T-helper 1 cell treated with Interleukin-12 subunit alpha and Interleukin-12 subunit beta and Interleukin-4 antibody, amounts not matched to agents 30 μg/mL and 1 μg/mL, for 36 hours (primary cell): Measurements from ENCODE around the gene AGXT.
"Not testable (repeated sequence)": the region's sequence is repeated elsewhere in the genome, so short reads cannot be mapped to it uniquely, and the experiment has no call there.

ENCODE experiments used
- H3K27ac Mint-ChIP-seq: one replicate; pipeline ENCODE4 v1.8.0; 2021; ENCODE audit warnings: mild to moderate bottlenecking, mixed read lengths
- H3K27me3 Mint-ChIP-seq: one replicate; pipeline ENCODE4 v1.8.0; 2021; ENCODE audit warnings: low read depth, mixed read lengths
- H3K36me3 Mint-ChIP-seq: one replicate; pipeline ENCODE4 v1.8.0; 2021; ENCODE audit warnings: low read depth, mixed read lengths
- H3K4me1 Mint-ChIP-seq: one replicate; pipeline ENCODE4 v1.8.0; 2021; ENCODE audit warnings: low read depth, mixed read lengths
- H3K4me3 Mint-ChIP-seq: one replicate; pipeline ENCODE4 v1.8.0; 2021; ENCODE audit warnings: mild to moderate bottlenecking, moderate library complexity, mixed read lengths
- H3K9me3 Mint-ChIP-seq: one replicate; pipeline ENCODE4 v1.8.0; 2021; ENCODE audit warnings: mixed read lengths

The AGXT gene

GRCh38 chr2:240834377-240834975 lies 34.1 kb upstream of the AGXT start:
- no peak overlapping the region for H3K4me3 Mint-ChIP-seq
- peaks cover 2% of the 10 kb centered on the region for H3K4me1 Mint-ChIP-seq
- H3K36me3 Mint-ChIP-seq: no peaks in the 10 kb centered on the region
- H3K27me3 Mint-ChIP-seq: peaks cover 32% of the 10 kb centered on the region
- H3K27ac Mint-ChIP-seq: no peak overlapping the region
- H3K9me3 Mint-ChIP-seq: no peaks in the 10 kb centered on the region

DNA sequence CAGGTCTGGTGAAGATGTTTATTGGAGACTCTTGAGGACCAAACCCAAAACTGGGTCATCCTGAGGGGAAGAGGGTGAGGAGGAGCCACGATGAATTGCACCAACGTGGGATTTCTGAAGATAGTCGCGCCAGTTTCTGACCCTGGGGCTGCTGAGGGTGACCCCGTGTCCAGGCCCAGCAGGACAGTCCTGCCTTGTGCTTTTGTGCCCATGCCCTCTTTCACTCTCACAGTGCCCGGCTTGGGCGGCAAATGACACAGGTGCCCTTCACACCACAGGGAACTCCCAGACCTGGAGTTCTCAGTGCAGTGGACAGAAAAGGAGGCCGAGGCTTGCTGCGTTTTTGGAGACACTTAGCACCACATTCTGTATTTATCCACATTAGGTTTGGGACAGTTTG lies 33.1 kb upstream of the AGXT start:
- peaks cover 23% of the 10 kb centered on the region for H3K27me3 Mint-ChIP-seq

DNA sequence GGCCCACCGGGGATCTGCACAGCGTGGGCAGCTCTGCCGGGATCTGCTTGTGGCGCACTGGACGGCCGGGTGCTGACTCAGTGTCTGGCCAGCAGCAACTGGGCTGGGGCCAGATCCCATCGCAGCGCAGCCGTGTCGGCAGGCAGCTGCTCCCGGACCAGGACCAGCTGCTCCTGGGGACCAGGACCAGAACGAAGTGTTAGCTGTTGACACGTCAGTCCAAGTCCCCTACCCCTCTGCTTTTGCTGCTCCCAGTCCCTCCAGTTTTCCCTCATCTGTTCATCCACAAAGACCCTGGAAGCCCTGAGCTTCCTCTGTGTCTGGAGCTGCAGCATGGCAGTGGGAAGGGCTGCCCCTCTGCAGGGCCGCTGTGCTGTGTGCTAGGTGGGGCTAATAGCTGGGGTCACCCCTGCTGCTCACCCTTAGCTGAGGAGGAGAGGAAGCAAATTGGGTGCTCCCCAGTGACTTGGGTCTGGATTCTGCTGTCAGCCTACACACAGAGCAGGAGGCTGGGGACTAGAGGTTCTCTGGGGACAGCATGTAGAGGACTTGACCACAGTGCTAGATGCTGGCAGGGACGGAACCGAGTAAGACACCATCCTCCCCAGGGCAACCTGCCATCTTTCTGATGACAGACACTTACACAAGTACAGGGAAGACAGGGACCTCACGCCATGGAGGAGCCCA lies 31.7 kb upstream of the AGXT start:
- no peak overlapping the region for H3K27ac Mint-ChIP-seq
- H3K4me3 Mint-ChIP-seq: no peak overlapping the region
- H3K36me3 Mint-ChIP-seq: no peaks in the 10 kb centered on the region
- H3K27me3 Mint-ChIP-seq: peaks cover 9% of the 10 kb centered on the region
- H3K9me3 Mint-ChIP-seq: no peaks in the 10 kb centered on the region
- no peaks in the 10 kb centered on the region for H3K4me1 Mint-ChIP-seq

More for the DNA sequence above, 33.1 kb upstream of the AGXT start:
- Mint-ChIP-seq H3K4me3 (no peak overlapping the region), H3K36me3 (no peaks in the 10 kb centered on the region), H3K9me3 (no peaks in the 10 kb centered on the region), H3K4me1 (peaks cover 2% of the 10 kb centered on the region), H3K27ac (no peak overlapping the region)

DNA sequence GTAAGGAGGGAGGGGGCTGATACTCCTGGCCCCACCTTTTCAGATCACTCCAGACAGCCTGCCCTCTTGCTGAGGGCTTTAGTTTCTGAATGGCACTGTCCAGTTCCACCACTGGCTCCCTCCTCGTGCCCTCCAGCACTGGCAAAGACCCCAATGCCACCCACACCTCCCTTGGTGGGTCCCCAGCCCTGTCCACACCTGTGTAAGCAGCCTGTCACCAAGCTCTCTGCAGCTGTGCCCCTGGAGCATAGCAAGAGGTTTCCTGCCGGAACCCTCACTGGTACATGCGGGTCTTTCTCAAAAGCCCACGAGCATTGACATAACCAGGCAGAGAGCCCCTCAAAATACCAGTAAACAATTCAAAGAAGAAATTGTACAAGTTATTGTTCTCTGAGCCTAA lies 31.0 kb upstream of the AGXT start:
- no peak overlapping the region for H3K4me3 Mint-ChIP-seq

DNA sequence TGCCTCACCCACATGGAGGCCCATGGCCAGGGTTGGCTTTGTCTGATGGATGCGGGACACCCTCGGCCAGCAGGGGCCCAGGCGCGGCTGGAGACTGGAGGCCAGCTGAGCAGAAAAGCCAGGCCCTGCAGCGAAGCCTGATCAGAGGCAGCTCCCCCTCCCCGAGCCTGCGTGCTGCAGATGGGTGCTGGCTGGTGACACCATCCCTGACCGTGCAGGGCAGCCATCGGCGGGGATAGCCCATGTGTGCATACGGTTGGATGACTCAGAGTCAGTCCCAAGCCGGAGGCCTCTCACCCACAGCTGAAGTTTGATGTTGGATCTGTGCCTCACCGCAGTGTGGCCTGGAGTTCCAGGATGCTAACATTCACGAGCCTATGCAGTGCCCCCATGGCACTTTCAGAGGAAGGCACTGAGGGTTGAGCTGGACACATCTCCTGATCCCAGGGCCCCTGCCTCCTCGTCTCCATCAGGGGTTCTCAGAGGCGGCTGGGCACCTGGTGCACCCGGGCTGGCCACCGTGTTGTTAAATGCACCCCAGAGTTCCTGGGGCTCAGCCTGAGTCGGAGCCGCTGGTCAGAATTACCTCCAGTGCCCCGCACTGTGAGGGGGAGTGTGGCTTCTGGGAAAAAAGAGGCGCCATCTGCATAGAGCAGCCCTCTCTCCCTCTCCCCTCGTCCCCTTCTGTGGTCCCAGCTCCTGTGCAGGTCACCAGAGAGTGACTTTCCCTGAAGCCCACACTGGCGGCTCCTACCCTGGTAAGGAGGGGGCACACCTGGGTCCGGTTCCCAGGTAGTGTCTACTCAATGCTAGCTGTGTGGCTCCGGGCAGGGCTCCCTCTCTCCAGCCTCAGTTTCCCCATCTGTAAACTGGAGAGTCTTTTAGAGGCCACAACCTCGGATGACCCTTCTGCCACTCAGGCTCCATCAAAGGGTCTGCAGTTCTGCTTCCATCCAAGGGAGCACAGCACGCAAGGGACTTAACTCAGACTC lies 29.2 kb upstream of the AGXT start:
- no peaks in the 10 kb centered on the region for H3K4me1 Mint-ChIP-seq
- H3K9me3 Mint-ChIP-seq: no peaks in the 10 kb centered on the region
- peaks cover 9% of the 10 kb centered on the region for H3K27me3 Mint-ChIP-seq
- no peaks in the 10 kb centered on the region for H3K36me3 Mint-ChIP-seq
- H3K27ac Mint-ChIP-seq: no peak overlapping the region
- no peak overlapping the region for H3K4me3 Mint-ChIP-seq

More for the DNA sequence above, 31.0 kb upstream of the AGXT start:
- Mint-ChIP-seq H3K27me3 (peaks cover 9% of the 10 kb centered on the region), H3K27ac (no peak overlapping the region), H3K9me3 (no peaks in the 10 kb centered on the region), H3K36me3 (no peaks in the 10 kb centered on the region), H3K4me1 (no peaks in the 10 kb centered on the region)

- Mint-ChIP-seq H3K4me3 (no peak overlapping the region), H3K27me3 (peaks cover 9% of the 10 kb centered on the region), H3K9me3 (peaks cover 8% of the 10 kb centered on the region), H3K4me1 (no peaks in the 10 kb centered on the region), H3K36me3 (no peaks in the 10 kb centered on the region), H3K27ac (no peak overlapping the region)
Observed at GRCh38 chr2:240840435-240841060, 28.1 kb upstream of the AGXT start.

- H3K27ac Mint-ChIP-seq, H3K36me3 Mint-ChIP-seq, H3K27me3 Mint-ChIP-seq, H3K4me3 Mint-ChIP-seq, H3K4me1 Mint-ChIP-seq: not testable (repeated sequence)
- peaks cover 12% of the 10 kb centered on the region for H3K9me3 Mint-ChIP-seq
Observed at GRCh38 chr2:240846309-240846708, 22.3 kb upstream of the AGXT start.

- Mint-ChIP-seq H3K27me3 (no peaks in the 10 kb centered on the region), H3K4me1 (no peaks in the 10 kb centered on the region), H3K4me3 (no peak overlapping the region), H3K36me3 (no peaks in the 10 kb centered on the region), H3K9me3 (peaks cover 12% of the 10 kb centered on the region), H3K27ac (no peak overlapping the region)
Observed at GRCh38 chr2:240846873-240847595, 21.6 kb upstream of the AGXT start.

DNA sequence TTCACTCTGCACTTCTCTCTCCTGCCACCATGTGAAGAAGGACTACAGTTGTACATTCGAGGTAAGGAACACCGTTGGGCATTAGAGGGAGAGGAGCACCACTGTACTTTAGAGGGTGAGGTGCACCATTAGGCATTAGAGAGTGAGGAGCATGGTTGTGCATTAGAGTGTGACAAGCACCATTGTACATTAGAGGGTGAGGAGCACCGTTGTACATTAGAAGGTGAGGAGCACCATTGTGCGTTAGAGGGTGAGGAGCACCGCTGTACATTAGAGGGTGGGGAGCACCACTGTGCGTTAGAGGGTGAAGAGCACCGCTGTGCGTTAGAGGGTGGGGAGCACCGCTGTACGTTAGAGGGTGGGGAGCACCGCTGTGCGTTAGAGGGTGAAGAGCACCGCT lies 20.8 kb upstream of the AGXT start:
- Mint-ChIP-seq H3K36me3 (no peaks in the 10 kb centered on the region), H3K4me1 (no peaks in the 10 kb centered on the region), H3K27me3 (no peaks in the 10 kb centered on the region), H3K27ac (no peak overlapping the region), H3K4me3 (no peak overlapping the region), H3K9me3 (peaks cover 12% of the 10 kb centered on the region)

GRCh38 chr2:240848900-240849680 lies 19.5 kb upstream of the AGXT start:
- no peaks in the 10 kb centered on the region for H3K36me3 Mint-ChIP-seq
- H3K27me3 Mint-ChIP-seq: no peaks in the 10 kb centered on the region
- peaks cover 13% of the 10 kb centered on the region for H3K9me3 Mint-ChIP-seq
- H3K4me1 Mint-ChIP-seq: no peaks in the 10 kb centered on the region
- H3K27ac Mint-ChIP-seq: no peak overlapping the region
- no peak overlapping the region for H3K4me3 Mint-ChIP-seq

- H3K4me3 Mint-ChIP-seq: no peak overlapping the region
- H3K27me3 Mint-ChIP-seq: no peaks in the 10 kb centered on the region
- H3K36me3 Mint-ChIP-seq: no peaks in the 10 kb centered on the region
- H3K4me1 Mint-ChIP-seq: no peaks in the 10 kb centered on the region
- peaks cover 18% of the 10 kb centered on the region for H3K9me3 Mint-ChIP-seq
- no peak overlapping the region for H3K27ac Mint-ChIP-seq
Observed at GRCh38 chr2:240850026-240850425, 18.6 kb upstream of the AGXT start.

- Mint-ChIP-seq H3K4me1 (no peaks in the 10 kb centered on the region), H3K9me3 (peaks cover 18% of the 10 kb centered on the region), H3K27me3 (no peaks in the 10 kb centered on the region), H3K36me3 (no peaks in the 10 kb centered on the region), H3K27ac (no peak overlapping the region), H3K4me3 (no peak overlapping the region)
Observed at GRCh38 chr2:240850756-240851077, 17.9 kb upstream of the AGXT start.

- Mint-ChIP-seq H3K4me3 (no peak overlapping the region), H3K27ac (no peak overlapping the region), H3K9me3 (peaks cover 18% of the 10 kb centered on the region), H3K27me3 (no peaks in the 10 kb centered on the region), H3K36me3 (no peaks in the 10 kb centered on the region), H3K4me1 (no peaks in the 10 kb centered on the region)
Observed at GRCh38 chr2:240851078-240851991, 17.3 kb upstream of the AGXT start.
